Mucosa of descending colon (tissue), 3 donors: Measurements from ENCODE around the gene XG. TPM values are rescaled to one million over a fixed set of nuclear protein-coding genes. Genes with fewer than 3 reads are reported as not detected.

Experiments
- ATAC-seq: fragments of 200-7000 bp; cut with Tn5 transposase; one replicate; pipeline ENCODE4 v1.9.1; 2020; ENCODE audit warnings: mild to moderate bottlenecking, moderate library complexity
- DNase-seq, 3 donors: peaks; one replicate each; pipeline ENCODE4 v3.0.0-alpha.2; 2020
- H3K36me3 ChIP-seq: fragments of 200-600 bp; one replicate; pipeline ENCODE4 v1.8.0; 2021; ENCODE audit warnings: low read depth, mild to moderate bottlenecking
- H3K4me1 ChIP-seq: fragments of 200-600 bp; one replicate; pipeline ENCODE4 v1.8.0; 2021; ENCODE audit warnings: low read depth, mild to moderate bottlenecking
- H3K4me3 ChIP-seq: fragments of 200-600 bp; one replicate; pipeline ENCODE4 v1.8.0; 2021; ENCODE audit warnings: mild to moderate bottlenecking
- H3K9me3 ChIP-seq: fragments of 200-600 bp; one replicate; pipeline ENCODE4 v1.8.0; 2021; ENCODE audit warnings: mild to moderate bottlenecking
- intact Hi-C, 2 donors: fragments of 100-400 bp; cut with DNase I in 1 of 2; cut with micrococcal nuclease in 1 of 2; formaldehyde crosslinking; loops; one replicate each; pipeline versions ENCODE4 v1.11.0 to v1.11.1; 2022; cut with DNase I, micrococcal nuclease
- total RNA-seq, 3 donors: library from RNA; stranded (reverse); fragmentation: NEBNext Ultra II Directional in 2 of 3; extraction: Animal tissue kit (Norgen Biotek cat#: 25700) in 2 of 3; gene quantifications; one replicate each; pipeline versions ENCODE4 v1.2.1 to v1.2.4, GENCODE V29; 2021 to 2023
- TF ChIP-seq, protein P1 (sequence below): fragments of 200-600 bp; IDR thresholded peaks from one replicate; pipeline ENCODE4 v1.8.0; 2022; ENCODE audit warnings: antibody characterized with exemption, mild to moderate bottlenecking
- donor health status: DM: no; HTN: no; CAD: no; lungs with moderate emphysema.
- donor health status: DM: no; HTN: no; CAD: no.
- donor health status: DM: no; HTN: yes; CAD: no.

Gene XG
- total RNA-seq, 3 donors from 2014 or later, result 2.6 TPM; not detected in 2

DNA sequence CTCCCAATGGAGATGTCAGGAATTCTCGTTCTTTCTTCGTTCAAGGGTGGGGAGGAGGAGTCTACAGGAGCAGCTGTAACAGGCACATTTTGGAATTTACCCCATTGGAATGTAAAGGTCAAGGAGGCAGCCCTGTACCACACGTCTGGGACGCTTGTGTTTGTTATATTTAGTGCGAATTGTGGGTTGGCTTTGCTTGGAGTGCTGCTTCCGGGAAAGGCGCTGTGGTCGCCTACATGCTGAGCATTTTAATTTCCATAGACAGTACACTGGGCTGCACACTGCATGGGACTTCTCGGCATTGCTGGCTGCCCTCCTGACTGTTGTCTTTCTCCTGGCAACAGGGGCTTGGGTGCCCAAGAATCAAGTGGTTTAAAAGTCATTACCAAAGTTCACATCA lies 89.7 kb downstream of the XG start:
- intact Hi-C loops, result no loop called here
- Histone ChIP-seq H3K4me3 (no peak overlapping the region), H3K9me3 (no peaks in the 10 kb centered on the region), H3K4me1 (no peaks in the 10 kb centered on the region), H3K36me3 (no peaks in the 10 kb centered on the region)
- no peak for DNase-seq
- TF ChIP-seq, protein P1, sequence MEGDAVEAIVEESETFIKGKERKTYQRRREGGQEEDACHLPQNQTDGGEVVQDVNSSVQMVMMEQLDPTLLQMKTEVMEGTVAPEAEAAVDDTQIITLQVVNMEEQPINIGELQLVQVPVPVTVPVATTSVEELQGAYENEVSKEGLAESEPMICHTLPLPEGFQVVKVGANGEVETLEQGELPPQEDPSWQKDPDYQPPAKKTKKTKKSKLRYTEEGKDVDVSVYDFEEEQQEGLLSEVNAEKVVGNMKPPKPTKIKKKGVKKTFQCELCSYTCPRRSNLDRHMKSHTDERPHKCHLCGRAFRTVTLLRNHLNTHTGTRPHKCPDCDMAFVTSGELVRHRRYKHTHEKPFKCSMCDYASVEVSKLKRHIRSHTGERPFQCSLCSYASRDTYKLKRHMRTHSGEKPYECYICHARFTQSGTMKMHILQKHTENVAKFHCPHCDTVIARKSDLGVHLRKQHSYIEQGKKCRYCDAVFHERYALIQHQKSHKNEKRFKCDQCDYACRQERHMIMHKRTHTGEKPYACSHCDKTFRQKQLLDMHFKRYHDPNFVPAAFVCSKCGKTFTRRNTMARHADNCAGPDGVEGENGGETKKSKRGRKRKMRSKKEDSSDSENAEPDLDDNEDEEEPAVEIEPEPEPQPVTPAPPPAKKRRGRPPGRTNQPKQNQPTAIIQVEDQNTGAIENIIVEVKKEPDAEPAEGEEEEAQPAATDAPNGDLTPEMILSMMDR, result no peak
- no peak for ATAC-seq

DNA sequence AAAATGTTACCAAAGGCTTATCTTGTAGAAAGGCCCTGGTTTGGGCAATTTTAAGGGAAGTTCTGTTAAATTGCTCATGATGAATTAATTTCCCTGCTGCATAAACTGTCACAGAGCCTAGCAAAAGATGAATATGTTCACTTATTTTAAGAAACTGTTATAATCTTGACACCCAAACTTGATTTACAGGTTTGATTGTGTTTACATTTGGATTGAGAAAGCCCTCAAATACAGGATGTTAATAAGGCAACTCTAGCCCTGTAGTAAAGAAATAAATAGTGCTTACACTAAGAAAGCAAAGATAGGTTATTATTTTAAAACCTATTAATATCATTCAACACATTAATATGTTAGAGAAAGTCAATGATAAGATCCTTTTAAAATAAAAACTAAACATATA lies 95.2 kb downstream of the XG start:
- Histone ChIP-seq H3K4me3 (no peak overlapping the region), H3K4me1 (no peaks in the 10 kb centered on the region), H3K36me3 (no peaks in the 10 kb centered on the region), H3K9me3 (no peaks in the 10 kb centered on the region)
- TF ChIP-seq, protein P1, result no peak
- DNase-seq (no peak), ATAC-seq (no peak)
- intact Hi-C loops, result no loop called here

DNA sequence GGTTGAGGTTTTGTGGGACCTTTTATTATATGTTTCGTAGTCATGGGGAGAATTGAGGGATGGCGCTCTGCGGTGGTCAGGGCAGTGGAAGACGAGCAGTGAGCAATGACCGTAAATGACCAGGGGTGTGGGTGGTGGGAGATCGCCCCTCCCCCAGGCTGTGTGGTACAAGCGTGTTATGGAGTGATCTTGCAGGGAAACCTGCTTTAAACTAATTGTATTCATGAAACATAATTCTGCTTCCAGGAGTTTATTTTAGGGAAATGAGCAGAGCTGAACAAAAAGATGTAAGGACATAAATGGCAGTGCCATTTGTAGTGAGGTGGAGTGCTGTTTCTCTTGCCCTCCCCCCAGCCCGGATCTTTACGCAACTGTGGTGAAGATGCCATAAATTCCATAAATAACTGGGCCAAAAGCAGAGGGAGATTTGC lies 97.0 kb downstream of the XG start:
- no peak overlapping the region for H3K4me3 ChIP-seq

DNA sequence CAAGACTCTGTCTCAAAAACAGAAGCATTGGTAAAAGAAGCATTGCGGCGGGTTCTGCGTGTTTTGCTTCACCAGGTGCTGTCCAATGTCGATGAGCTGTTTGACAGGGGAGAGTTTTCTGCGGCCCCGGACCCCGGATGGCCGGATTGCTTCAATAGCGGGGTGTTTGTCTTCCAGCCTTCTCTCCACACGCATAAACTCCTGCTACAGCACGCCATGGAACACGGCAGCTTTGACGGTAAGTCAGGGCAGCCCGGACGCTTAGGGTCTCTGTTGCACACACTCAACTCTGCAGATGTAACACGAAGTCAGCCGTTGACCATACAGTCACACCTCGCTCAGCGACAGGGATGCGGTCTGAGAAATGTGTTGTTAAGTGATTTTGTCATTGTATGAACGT lies 103.1 kb downstream of the XG start:
- ATAC-seq (no peak), DNase-seq (no peak)
- Histone ChIP-seq H3K36me3 (no peaks in the 10 kb centered on the region), H3K4me3 (no peak overlapping the region), H3K4me1 (no peaks in the 10 kb centered on the region), H3K9me3 (no peaks in the 10 kb centered on the region)
- intact Hi-C loops, result no loop called here
- TF ChIP-seq, protein P1, result no peak

More for the DNA sequence above, 97.0 kb downstream of the XG start:
- ATAC-seq, result no peak
- intact Hi-C loops, result no loop called here
- Histone ChIP-seq H3K4me1 (no peaks in the 10 kb centered on the region), H3K9me3 (no peaks in the 10 kb centered on the region), H3K36me3 (no peaks in the 10 kb centered on the region)
- TF ChIP-seq, protein P1, result no peak
- no peak for DNase-seq

DNA sequence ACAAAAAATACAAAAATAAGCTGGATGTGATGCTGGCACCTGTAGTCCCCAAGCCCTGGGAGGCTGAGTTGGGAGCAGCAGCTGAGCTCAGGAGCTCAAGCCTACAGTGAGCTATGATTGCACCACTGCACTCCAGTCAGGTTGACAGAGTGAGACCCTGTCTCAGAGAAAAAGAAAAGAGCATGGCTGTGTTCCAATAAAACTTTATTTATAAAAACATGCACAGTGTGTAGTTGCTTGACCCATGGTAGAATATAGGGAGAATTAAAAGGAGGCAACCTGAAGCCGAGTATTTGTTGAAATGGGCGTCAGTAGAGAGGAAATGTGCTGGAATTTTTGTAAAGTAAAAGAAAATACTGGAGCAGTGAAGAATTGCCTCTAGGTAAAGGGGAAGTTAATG lies 103.9 kb downstream of the XG start:
- intact Hi-C loops, result no loop called here
- TF ChIP-seq, protein P1, result no peak
- ATAC-seq, result no peak
- no peak overlapping the region for H3K4me3 ChIP-seq
- no peaks in the 10 kb centered on the region for H3K9me3 ChIP-seq
- no peak for DNase-seq
- no peaks in the 10 kb centered on the region for H3K4me1 ChIP-seq
- no peaks in the 10 kb centered on the region for H3K36me3 ChIP-seq

DNA sequence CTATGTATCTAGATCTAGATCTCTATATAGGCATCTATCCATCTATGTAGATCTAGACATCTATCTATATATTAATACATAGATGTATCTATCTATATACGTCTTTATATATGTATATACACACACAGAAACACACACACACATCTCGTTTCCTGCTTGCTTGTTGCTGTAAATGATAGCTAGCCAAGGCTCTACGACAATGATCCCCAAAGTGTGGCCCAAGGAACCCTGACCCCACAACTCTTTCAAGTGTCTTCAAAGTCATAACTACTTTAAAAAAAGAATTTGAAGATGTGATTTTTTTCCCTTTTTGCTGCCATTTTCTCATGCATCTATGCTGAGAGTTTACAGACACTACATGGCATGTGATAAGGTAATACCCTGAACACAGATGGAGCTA lies 105.7 kb downstream of the XG start:
- TF ChIP-seq, protein P1, result no peak
- DNase-seq, result no peak
- no peaks in the 10 kb centered on the region for H3K9me3 ChIP-seq
- no peak for ATAC-seq
- no peaks in the 10 kb centered on the region for H3K4me1 ChIP-seq
- no peaks in the 10 kb centered on the region for H3K36me3 ChIP-seq
- no peak overlapping the region for H3K4me3 ChIP-seq
- intact Hi-C loops, result no loop called here
